Measurements from ENCODE around the gene CNTRL.

The CNTRL gene

GRCh38 chr9:121204121-121204520 lies 129.4 kb downstream of the CNTRL start:
- DNase-seq (ENCODE audit: low read depth): no peak

GRCh38 chr9:121204611-121205010 lies 129.9 kb downstream of the CNTRL start:
- DNase-seq (ENCODE audit: low read depth): no peak

- DNase-seq (ENCODE audit: low read depth): no peak
Observed at GRCh38 chr9:121206516-121207370, 132.0 kb downstream of the CNTRL start.

- DNase-seq (ENCODE audit: low read depth): no peak
Observed at GRCh38 chr9:121207371-121207940, 132.7 kb downstream of the CNTRL start.

- DNase-seq (ENCODE audit: low read depth): no peak
Observed at GRCh38 chr9:121210536-121210935, 135.8 kb downstream of the CNTRL start.

GRCh38 chr9:121213136-121213806 lies 138.5 kb downstream of the CNTRL start:
- DNase-seq (ENCODE audit: low read depth): peak; percentile 34

GRCh38 chr9:121214005-121214404 lies 139.2 kb downstream of the CNTRL start:
- DNase-seq (ENCODE audit: low read depth): no peak

- no peak for DNase-seq (ENCODE audit: low read depth)
Observed at GRCh38 chr9:121216271-121216805, 141.6 kb downstream of the CNTRL start.

GRCh38 chr9:121217609-121218292 lies 143.0 kb downstream of the CNTRL start:
- no peak for DNase-seq (ENCODE audit: low read depth)

GRCh38 chr9:121218357-121219027 lies 143.7 kb downstream of the CNTRL start:
- DNase-seq (ENCODE audit: low read depth): no peak

GRCh38 chr9:121219530-121219929 lies 144.8 kb downstream of the CNTRL start:
- no peak for DNase-seq (ENCODE audit: low read depth)

- DNase-seq (ENCODE audit: low read depth): no peak
Observed at GRCh38 chr9:121220996-121221663, 146.4 kb downstream of the CNTRL start.

- DNase-seq (ENCODE audit: low read depth): no peak
Observed at GRCh38 chr9:121221664-121222055, 146.9 kb downstream of the CNTRL start.

GRCh38 chr9:121222524-121223171 lies 147.9 kb downstream of the CNTRL start:
- DNase-seq (ENCODE audit: low read depth): no peak

- DNase-seq (ENCODE audit: low read depth): no peak
Observed at GRCh38 chr9:121225240-121225639, 150.5 kb downstream of the CNTRL start.

GRCh38 chr9:121226175-121226574 lies 151.4 kb downstream of the CNTRL start:
- no peak for DNase-seq (ENCODE audit: low read depth)

Data from stimulated activated CD8-positive, alpha-beta memory T cell treated with anti-CD3 and anti-CD28 coated beads, Interleukin-15, amount 100 ng/mL, for 1 hour (primary cell).